HG03457 (cell line): Measurements from ENCODE around the gene ZNF554.
"Not testable (repeated sequence)": the region's sequence is repeated elsewhere in the genome, so short reads cannot be mapped to it uniquely, and the experiment has no call there.

Source experiments
- ATAC-seq: cut with Tn5 transposase; IDR thresholded peaks from one replicate; pipeline ENCODE4 v1.9.1; 2021; ENCODE audit warnings: moderate number of reproducible peaks; ENCODE audit not compliant: unreplicated experiment

The ZNF554 gene

DNA sequence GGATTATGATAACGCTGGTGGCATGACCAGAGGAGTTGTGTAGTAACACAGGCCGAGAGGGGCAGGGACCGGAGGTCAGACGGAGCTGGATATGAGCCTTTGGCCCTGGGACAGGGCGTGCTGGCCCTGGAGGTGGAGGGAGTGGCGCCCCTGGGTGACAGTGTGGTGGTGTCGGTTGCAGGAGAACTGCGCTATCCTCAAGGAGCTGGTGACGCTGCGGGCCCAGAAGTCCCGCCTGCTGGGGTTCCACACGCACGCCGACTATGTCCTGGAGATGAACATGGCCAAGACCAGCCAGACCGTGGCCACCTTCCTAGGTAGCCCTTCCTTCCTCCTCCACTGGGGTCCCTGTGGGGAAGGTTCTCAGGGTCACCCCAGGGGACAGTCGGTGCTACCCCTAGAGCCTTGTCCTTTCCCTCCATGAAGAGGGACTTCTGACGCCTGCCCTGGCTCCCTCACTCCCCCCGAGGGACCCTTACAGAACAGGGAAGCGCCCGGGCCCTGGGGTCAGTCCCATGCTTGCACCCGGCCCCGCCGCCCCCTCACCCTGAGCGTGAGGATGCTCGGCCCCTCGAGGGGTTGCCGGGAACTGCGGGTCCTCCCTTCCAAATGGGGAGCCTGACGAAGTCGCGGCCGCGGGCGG is 12.8 kb upstream of the ZNF554 start:
- ATAC-seq, result no peak

DNA sequence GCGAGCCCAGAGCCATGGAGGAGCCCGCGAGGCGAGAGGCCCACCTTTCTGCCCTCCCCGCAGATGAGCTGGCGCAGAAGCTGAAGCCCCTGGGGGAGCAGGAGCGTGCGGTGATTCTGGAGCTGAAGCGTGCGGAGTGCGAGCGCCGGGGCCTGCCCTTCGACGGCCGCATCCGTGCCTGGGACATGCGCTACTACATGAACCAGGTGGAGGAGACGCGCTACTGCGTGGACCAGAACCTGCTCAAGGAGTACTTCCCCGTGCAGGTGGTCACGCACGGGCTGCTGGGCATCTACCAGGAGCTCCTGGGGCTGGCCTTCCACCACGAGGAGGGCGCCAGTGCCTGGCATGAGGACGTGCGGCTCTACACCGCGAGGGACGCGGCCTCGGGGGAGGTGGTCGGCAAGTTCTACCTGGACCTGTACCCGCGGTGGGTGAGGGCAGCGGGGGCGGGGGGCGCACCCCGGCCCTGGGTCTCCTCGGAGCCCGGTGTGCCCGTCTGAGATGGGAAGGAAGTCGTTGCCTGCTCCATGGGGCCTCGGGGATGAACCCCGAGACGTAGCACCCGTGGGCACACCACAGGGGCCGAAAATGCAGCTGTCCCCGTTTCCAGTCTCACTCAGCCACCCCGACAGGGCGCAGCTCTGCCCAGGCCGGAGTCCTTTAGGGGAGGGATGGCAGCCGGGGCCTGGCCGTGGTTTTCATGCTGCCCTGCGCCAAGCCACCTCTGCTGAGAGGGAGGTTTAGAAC is 12.1 kb upstream of the ZNF554 start:
- no peak for ATAC-seq

DNA sequence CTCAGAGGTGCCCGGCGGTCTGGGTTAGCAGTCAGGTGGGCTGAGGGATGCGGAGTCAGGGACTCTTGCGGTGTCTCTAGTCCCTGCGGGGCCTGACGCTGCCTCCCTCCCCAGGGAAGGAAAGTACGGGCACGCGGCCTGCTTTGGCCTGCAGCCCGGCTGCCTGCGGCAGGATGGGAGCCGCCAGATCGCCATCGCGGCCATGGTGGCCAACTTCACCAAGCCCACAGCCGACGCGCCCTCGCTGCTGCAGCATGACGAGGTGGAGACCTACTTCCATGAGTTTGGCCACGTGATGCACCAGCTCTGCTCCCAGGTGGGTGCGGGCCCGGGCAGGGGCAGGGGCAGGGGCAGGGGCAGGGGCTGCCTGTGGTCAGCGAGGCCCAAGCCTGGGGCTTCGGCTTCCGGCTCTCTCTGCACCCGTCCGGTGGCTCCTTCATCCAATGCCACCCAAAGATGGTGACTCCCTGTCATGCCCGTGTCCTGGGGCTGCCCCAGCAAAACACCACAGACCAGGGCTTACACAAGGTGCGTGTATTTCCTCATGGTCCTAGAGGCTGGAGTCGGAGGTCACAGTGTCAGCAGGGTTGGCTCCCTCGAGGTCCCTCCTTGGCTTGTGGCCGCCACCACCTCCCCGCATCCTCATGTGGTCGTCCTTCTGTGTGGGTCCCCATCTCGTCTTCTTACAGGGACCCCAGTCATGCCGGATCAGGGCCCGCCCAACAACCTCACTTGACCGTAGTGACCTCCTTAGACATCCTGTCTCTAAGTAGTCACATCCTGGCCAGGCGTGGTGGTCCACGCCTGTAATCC is 11.3 kb upstream of the ZNF554 start:
- ATAC-seq, result no peak

DNA sequence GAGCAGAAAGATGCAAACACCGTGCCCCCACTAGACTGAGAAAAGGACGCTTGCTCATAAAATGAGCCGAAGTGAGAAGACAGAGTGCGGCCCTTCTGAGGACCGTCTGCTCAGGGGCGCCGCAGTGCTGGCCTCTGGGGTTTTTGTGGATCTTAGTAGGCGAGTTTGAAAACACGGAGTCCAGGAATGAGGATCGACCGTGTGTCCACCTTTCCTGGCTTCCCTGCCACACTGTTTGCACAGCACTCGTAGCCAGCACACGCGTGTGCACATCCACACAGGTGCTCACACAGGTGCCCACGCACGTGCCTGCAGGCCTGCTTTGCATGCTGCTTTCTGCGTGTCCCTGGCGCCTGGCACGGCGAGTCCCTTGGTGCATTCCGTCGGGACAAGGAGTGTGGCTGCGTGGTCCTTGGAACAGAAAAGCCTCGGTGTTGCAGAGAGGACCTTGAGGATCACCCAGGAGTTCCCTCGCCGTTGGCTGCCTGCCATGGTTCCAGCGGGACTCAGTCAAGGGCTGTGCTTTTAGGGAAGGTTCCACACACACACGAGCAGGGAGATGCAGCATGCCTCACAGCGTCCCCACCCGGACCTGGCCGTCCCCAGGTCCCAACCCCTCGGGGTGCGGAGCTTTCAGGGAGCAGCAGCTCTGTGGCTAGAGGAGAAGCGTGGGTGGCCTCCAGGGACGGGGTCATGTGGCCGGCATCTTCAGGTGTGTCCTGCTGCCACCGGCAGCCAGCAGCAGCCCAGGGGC is 10.1 kb upstream of the ZNF554 start:
- ATAC-seq, result no peak

DNA sequence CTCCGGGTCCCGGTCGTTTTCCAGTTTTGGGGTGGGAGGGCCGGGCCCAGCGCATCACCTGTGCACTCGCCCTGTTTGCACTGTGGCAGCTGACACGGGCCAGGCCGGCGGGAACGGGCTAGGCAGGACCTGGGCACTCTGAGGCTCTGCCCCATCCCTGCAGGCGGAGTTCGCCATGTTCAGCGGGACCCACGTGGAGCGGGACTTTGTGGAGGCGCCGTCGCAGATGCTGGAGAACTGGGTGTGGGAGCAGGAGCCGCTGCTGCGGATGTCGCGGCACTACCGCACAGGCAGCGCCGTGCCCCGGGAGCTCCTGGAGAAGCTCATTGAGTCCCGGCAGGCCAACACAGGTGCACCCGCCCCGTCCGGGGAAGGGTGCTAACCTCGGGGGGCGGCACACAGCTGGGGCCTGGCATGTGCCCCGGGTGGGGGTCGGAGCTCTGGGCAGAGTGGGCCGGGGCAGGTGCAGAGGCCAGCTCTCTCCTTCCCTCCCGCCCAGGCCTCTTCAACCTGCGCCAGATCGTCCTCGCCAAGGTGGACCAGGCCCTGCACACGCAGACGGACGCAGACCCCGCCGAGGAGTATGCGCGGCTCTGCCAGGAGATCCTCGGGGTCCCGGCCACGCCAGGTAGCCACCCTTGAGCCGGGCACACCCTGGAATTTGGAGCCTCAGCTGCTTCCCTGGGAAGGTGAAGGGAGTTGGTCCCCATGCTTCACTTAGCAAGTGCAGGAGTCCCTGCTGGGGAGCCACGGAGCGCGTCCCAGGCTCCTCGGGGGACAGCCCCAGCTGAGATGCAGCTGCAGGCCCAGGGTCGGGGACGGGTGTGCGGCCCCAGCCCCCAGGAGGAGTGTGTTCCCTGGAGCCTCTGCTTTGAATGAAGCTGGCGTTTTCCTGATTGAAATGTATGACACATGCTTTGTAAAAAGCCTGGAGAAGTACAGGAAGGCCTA is 9.3 kb upstream of the ZNF554 start:
- no peak for ATAC-seq

DNA sequence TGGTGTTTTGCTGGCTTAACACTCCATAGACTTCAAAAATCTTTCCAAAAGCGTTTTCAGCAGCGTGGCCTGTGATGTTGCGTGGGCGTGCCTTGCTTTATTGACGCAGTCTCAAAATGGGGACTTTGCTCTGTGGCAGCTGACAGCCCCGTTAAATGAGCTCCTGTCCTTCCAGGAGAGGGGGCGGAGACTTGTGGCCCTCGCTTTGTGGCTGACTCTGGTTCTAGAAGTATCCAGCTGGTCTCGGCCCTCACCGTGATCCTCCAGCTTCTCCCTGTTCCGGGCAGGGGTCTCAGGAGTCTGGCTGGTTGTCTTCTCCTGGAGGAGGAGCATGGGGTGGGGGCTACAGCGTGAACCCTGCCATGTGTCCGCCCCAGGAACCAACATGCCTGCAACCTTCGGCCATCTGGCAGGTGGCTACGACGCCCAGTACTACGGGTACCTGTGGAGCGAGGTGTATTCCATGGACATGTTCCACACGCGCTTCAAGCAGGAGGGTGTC is 8.4 kb upstream of the ZNF554 start:
- no peak for ATAC-seq

DNA sequence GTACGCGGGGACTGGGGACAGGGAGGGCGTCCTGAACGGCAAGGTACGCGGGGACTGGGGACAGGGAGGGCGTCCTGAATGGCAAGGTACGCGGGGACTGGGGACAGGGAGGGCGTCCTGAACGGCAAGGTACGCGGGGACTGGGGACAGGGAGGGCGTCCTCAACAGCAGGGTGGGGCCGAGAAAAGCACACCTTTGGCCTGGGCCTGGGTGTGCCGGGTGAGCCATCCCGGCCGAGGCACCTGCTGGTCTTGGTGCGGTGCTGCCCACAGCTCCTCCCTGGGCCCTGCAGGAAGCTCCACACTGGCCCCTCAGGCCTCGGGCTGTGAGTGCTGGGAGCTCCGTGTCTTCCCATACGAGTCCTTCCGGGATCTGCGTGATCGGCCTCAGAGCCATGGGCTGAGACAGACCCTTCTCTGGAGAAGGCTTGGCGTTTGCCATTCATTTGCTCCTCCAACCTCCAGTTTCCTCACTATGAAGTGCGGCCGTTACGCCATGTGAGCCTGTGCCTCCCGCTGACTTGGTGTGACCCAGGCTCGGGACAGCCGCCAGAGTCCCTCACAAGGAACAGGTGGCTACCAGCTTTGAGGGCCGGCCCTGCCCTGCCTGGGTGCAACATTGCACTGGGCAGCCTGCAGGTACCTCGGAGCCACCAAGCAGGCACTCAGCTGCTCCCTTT is 7.8 kb upstream of the ZNF554 start:
- ATAC-seq, result no peak

DNA sequence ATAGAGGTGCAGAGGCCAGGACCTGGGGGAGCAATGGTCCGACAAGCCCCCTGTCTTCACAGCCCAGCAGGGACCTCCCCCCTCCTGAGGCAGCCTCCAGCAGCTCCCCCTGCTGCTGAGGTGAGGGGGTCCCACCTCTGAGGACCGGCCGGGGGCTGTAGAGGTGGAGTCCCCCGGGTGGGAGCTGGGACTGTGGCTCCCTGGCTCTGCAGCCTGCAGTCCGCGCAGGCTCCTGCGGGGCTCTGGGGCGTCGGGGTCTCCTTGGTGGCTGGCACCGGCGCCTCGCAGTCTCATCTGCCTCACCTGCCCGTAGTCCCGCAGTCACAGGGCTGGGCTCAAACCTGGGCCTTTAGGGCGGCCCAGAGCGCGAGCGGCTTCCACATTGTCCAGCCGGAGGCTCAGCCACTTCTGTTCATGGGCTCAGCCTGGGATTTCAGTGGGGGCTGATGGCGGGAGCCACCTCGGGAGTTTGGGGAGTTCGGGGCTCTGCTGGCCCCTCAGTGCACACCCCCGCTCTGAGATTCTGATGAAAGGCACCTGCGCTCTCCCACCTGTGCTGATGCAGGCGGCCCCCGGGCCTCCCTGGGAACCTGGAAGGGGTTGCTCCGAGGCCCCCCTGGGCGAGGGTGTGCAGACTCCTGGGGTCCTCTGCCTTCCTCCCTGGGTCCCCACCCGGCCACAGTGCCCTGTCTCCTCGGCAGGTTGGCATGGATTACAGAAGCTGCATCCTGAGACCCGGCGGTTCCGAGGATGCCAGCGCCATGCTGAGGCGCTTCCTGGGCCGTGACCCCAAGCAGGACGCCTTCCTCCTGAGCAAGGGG is 7.0 kb upstream of the ZNF554 start:
- no peak for ATAC-seq

DNA sequence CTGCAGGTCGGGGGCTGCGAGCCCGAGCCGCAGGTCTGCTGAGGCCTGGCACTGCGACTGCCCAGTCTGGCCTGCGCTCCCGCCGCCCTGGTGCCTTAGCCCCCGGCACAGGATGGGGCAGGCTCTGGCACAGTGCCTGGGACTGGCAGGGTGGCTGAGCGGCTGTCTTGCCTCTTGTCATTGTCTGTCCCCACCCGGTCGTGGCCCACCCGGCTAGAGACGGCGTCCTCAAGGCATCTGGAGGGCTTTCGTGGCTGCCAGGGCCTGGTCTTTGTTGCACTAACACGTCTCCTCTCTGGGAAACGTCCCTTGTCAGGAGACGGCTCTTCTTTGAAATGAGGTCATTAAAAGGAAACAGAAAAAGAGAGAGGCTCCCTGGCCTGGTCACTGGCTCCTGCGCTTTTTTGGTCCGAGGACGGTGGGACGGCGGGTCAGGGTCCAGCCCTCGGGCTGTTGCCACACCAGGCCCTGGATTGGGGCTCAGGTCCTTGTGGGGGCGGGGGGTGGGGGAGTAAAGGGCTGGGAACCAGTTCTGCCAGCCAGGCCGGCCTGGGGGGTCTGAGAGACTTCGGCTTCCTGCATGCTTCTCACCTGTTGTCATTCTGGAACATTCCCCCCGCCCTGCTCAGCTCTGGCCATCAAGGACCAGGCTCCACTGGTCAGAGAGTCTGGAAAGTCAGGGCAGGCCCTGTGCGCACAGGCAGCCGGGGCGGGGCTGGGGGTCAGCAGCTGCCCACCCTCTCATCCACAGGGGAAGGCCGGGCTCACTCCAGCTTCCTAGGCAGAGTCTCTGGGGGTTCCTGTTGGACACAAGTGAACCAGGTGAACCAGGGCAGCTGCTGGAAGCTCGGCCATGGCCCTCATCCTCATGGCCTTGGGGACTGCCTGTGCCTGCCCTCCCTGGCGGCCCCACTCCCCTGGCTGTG is 6.2 kb upstream of the ZNF554 start:
- no peak for ATAC-seq

DNA sequence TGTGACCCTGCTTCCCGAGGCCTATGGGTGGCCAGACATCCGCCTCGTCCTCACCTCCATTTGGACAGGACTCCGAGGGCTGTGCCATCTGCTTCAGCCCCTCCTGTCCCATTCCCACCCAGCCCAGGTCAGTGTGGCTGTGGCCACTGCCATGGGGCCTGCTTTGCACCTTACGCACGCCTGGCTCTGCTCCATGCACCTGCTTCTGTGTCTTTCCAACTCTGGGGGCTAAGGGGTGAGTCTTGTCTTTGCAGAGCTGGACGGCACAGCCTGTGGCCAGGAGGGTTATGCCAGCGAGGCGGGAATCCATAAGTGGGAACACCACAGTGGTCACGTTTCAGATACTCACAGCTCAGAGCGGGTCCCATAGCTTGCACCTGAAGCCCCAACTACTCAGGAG is 5.2 kb upstream of the ZNF554 start:
- no peak for ATAC-seq

DNA sequence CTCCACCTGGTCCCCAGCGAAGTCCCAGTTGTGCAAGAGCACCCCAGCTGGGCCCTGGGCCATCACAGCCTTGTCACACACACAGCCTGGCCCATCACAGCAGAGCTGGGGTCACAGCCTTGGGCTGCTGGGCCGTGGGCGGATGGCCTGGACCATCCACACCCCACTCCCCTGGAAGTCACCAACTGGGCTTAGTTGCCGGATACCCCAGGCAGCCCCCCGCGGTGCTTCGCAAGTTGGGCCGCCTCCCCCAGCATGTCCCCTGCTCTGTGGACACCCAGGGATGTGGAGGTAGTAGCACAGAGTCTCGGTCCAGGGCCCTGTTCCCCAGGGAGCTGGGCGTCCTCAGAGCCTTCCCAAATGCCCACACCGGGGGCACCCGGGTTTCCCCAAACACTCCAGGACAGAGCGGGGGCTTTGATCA is 4.5 kb upstream of the ZNF554 start:
- no peak for ATAC-seq

DNA sequence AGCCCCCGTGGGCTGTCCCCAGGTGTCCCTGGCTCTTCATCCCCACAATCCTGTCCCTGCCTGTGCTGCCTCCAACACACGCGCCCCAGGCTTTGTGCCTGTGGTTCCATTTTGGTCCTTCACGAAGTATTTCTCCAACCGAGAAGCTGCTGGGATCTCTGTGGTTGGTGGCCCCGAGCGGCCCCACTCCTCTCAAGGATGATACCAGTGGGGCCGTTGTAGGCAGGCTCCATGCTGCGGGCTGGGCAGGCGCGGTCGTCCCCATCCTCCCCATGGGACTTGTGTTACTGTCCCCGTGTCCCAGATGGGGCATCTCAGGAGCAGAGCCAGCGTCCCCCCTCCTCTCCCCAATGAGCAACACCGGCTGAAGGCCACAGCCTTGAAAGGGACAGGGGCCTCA is 3.7 kb upstream of the ZNF554 start:
- ATAC-seq, result no peak

DNA sequence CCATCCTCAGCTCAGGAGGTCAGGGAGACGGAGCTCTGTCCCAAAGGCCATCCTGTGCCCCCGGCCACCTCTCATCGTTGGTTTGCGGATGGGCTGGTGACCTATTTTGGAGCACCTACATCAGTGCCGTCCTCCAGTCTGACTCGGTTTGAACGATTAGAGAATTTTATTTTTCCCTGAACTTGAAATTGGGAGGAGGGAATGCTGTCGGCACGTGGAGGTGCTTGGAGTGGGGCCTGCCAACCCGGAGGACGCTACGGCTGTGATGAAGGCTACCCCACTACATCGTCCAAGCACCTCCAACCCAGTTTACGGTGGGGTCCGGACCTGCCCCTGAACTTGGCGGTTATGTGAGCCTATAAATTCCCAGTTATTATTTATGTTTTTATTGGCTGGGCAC is 3.0 kb upstream of the ZNF554 start:
- ATAC-seq, result no peak

DNA sequence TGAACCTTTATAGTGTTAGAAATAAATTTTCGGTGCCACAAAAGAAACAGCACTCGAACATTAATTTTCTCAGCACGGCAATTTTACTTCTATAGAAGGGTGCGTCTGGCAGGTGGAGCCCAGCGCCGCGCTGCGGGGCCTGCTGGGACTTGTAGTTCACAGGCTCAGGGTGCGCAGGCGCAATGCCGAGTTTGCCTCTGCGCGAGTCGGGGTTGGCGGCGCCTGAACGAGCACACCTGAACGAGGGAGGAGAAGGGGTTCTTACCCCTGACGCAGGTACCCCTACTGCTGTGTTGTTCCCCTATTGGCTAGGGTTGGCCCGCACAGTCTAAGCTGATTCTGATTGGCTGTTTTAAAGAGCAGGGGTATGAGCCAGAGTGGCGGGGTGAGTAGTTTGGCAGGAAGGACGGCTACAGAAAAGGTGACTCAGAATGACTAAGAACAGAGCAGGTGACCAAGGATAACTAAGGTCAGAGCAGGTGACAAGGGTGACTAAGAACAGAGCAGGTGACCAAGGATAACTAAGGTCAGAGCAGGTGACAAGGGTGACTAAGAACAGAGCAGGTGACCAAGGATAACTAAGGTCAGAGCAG is 2.3 kb upstream of the ZNF554 start:
- ATAC-seq, result not testable (repeated sequence)

DNA sequence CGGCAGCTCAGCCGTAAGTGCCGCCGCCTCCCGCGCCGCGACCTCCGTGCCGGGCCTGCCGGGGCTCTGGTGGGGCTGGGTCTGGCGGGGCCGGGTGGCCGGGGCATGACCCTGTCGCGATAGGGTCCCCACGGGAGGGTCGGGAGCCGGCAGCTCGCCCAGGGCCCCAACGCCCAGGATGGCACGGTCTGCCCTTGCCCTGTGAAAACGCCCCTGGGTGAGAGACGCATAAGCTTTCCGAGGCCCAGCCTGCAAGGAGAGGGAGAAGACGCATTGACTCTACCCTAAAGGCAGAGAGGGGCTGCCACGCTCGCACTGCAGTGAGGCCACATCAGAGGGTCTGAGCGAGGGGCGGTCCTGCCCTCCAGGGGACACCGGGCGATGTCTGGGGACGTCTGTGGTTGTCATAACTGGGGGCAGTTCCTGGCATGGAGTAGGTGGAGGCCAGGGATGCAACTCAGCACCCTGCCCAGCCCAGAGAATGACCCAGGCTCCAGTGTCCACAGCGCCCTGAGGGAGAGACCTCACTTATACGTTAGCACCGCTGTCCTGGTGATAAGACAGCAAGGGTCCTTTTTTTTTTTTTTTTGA is 539 bp downstream of the ZNF554 start:
- ATAC-seq, result peak; percentile 11

DNA sequence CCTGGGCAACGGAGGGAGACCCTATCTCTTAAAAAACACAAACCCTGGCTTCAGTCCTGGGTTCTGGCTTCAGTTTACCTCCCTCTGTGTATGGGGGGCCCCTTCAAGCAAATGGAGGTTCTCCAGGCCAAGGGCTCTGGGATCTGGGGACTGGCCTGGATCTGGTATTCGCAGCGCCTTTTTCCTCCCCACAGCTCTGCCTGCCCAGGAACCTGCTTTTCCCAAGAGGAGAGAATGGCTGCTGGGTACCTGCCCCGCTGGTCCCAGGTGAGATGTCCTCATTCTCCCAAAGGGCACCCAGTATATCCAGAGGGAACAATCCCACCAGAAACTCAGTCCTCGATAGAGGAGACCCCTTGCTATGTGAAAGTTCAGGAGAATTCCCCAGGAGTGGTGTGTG is 3.2 kb downstream of the ZNF554 start:
- no peak for ATAC-seq

DNA sequence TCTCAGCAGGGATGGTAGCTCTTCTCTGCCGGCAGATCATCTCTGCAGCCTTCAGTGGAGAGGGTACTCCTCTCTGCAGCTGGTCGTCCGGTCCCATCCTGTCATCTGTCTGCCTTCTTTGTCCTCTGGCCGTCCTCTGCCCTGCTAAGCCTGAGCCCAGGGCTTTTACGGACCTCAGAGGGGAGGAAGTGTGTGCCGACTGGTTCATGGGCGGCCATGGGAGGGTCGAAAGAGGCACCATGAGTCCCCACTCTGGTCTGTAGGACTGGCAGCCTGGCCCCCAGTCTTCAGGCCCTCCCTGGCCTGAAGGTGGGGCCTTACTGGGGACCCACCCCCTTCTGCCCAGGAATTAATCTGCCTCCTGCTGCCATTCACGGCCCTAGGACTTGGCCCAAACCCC is 4.0 kb downstream of the ZNF554 start:
- no peak for ATAC-seq
